ENCODE results near the gene SACS. TPM values are rescaled to one million over a fixed set of nuclear protein-coding genes. Genes with fewer than 3 reads are reported as not detected.
A peak's percentile ranks its signal among the peaks of the same experiment; 100 is the strongest.

Gene SACS
- total and polyA plus RNA-seq, 9 donors: 28.3 to 76.8 (median 52.9) TPM

DNA sequence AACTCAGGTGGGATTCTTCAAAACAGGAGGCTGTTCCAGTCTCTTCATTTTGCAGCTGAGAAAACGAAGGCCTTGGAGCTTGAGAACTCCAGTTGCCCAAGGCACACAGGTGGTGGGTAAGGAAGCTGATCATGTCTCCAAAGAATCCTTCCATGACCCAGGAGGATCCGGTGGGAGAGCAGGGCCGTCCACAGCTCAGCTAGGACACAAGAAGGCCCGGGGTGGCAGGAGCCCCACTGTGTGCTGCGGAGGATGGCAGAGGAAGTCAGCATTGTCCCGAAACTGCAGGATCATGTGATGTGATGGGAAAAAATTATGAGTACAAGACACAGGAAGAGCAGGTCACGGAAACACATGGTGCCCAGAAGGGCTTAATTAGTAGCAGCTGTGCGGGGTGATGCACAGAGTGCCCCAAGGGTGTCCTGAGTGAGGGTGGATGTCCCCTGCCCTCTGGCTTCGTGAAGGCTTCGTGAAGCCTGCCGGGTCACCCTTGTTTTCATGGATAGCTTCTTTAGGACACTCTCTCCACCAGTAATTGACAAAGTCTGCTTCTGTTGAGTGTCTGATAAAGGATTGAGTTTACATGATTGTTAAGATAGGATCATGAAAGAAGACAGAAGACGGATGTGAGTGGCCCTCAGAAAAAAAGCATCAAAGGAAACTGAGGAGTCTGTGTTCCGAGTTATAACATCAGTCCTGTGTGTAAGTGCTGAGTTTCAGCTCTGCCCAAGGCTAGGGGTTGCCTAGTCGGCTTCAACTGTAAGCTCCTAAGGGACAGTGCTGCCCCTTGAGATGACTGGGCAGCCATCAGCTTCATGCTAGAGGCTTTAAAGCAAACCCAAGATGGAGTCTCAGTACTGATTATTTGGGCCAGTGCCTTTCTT, 33.8 kb upstream of the SACS start:
- no peak overlapping the region for H3K4me3 ChIP-seq (ENCODE audit: low read length)
- no peaks in the 10 kb centered on the region for H3K9me3 ChIP-seq (replicated peaks; ENCODE audit: control insufficient read depth, low read depth, low read length)
- peak; percentile 42 for DNase-seq
- no peaks in the 10 kb centered on the region for H3K27me3 ChIP-seq (ENCODE audit: control insufficient read depth, insufficient read depth, low read length)
- peak overlapping the region; percentile 31 for H3K27ac ChIP-seq (ENCODE audit: low read length)
- 53% methylated on average over 10 of the region's 14 CpGs for WGBS (ENCODE audit: insufficient coverage)
- no peaks in the 10 kb centered on the region for H3K36me3 ChIP-seq (ENCODE audit: control insufficient read depth, insufficient read depth, low read length)
- H3K4me1 ChIP-seq (ENCODE audit: control insufficient read depth, insufficient read depth, low read length): peaks cover 19% of the 10 kb centered on the region

DNA sequence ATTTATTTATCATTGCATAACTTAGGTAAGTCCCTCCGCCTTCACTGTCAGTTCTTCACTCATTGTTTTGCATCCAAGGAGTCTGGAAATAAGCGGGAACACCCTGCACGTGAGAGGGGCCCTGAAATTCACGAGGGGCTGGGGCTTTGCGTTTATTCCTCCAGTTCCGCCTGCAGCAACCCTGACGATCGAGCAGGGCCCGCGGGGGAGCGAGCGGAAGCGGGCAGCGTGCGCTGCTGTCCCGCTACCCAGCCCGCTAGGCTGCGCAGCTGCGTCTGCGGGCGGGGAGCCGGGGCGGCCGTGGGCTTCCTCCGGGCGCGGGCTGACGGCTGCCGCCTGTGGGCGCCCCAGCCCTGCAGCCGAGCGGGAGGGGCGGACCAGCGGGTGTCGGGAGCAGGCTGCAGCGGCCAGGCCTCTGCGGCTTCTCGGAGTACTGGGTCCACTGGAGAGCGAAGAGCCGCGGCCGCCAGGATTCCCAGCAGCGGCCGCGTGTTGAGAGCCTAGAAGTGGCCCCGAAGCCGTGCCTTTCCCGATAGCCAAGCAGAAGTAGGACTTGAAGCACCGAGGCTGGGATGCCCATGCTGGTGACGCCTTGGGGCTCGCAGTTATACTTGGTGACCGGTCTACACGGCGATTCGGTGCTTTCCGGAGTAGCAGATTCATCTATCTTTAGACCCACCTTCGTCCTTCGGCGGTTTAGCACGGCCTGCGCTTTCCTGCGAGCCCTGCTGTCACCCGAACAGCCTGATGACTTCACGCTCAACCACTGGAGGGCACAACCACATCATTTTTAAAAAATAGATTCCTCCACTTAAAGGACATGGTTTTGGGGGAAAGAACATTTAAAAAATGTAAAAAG, 32.9 kb upstream of the SACS start:
- Histone ChIP-seq H3K9me3 (replicated peaks; ENCODE audit: control insufficient read depth, low read depth, low read length) (no peaks in the 10 kb centered on the region), H3K4me3 (ENCODE audit: low read length) (peak overlapping the region; percentile 40), H3K27me3 (ENCODE audit: control insufficient read depth, insufficient read depth, low read length) (no peaks in the 10 kb centered on the region), H3K4me1 (ENCODE audit: control insufficient read depth, insufficient read depth, low read length) (peaks cover 19% of the 10 kb centered on the region), H3K27ac (ENCODE audit: low read length) (peak overlapping the region; percentile 84), H3K36me3 (ENCODE audit: control insufficient read depth, insufficient read depth, low read length) (no peaks in the 10 kb centered on the region)
- DNase-seq: peak; percentile 90
- under 1% methylated on average over 60 of the region's 64 CpGs for WGBS (ENCODE audit: insufficient coverage)

DNA sequence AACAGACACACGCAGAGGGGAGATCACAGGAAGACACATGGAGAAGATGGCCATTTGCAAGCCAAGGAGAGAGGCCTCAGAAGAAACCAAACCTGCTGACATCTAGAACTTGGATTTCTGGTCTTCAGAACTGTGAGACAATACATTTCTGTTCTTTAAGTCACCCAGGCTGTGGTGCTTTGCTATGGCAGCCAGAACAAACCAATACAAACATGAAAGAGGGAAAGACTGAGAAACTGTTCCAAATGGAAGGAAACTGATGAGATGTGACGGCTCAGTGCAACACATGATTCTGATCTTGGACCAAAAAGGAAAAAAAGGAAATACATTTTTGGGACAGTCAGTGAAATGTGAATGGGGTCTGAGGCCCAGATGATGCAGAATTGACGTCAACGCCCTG, 30.2 kb upstream of the SACS start:
- Histone ChIP-seq H3K9me3 (replicated peaks; ENCODE audit: control insufficient read depth, low read depth, low read length) (no peaks in the 10 kb centered on the region), H3K27me3 (ENCODE audit: control insufficient read depth, insufficient read depth, low read length) (no peaks in the 10 kb centered on the region), H3K4me3 (ENCODE audit: low read length) (no peak overlapping the region), H3K27ac (ENCODE audit: low read length) (no peak overlapping the region), H3K36me3 (ENCODE audit: control insufficient read depth, insufficient read depth, low read length) (no peaks in the 10 kb centered on the region), H3K4me1 (ENCODE audit: control insufficient read depth, insufficient read depth, low read length) (peaks cover 16% of the 10 kb centered on the region)
- WGBS (ENCODE audit: insufficient coverage): 87% methylated on average over 4 of the region's 4 CpGs
- DNase-seq: no peak

DNA sequence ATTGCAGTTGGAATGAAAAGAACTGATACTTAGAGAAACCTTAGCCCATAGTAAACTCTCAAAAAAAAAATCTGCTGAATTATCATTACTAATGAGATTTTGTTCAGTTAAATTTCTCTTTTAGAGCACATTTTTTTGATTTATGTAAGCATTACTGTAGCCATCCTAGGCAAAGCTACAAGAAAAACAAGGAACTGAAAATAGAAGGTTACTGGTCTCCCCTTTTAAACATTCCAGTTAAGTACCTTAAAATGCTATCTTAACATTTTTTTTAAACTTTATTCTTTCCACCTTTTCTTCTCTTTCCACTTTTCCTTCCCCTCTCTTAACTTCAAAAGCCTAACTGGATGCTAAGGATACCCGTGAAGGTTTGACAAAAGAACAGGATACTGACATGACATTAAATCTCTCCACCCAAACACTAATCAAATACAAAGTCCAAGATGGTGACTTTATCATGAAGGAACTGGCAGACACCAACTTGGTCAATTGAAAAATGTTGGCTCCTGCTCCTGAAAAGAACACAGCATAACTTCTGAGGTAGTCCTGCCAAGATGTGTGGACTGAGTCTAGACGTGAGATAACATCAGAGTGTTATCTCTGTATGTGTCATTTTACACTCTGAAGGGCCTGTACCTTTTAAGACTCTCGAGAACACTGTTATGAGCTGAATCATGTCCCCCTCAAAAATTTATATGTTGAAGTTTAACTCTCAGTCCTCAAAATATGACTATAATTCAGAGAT, 29.5 kb upstream of the SACS start:
- DNase-seq: no peak
- H3K27ac ChIP-seq (ENCODE audit: low read length): no peak overlapping the region
- H3K4me1 ChIP-seq (ENCODE audit: control insufficient read depth, insufficient read depth, low read length): peaks cover 16% of the 10 kb centered on the region
- no peaks in the 10 kb centered on the region for H3K36me3 ChIP-seq (ENCODE audit: control insufficient read depth, insufficient read depth, low read length)
- H3K9me3 ChIP-seq (replicated peaks; ENCODE audit: control insufficient read depth, low read depth, low read length): no peaks in the 10 kb centered on the region
- WGBS (ENCODE audit: insufficient coverage): 40% methylated on average over 1 of the region's 3 CpGs
- no peaks in the 10 kb centered on the region for H3K27me3 ChIP-seq (ENCODE audit: control insufficient read depth, insufficient read depth, low read length)
- H3K4me3 ChIP-seq (ENCODE audit: low read length): no peak overlapping the region

DNA sequence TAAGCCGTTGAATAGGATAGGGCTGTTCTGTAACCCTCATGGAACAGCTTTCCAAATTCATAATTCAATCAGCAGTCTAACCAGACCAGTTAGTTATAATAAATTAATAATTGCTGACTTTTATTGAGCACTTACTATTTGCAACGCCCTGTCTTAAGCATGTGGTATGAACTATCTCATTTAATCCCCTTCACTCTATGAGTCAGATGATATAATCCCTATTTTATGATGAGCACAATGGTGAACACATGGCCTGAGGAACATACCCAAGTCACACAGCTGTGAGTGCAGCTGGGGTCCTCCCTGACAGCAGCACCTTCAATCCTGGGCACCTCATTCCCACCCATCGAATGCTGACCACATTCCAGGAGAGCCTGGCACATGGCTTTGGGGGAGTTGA, 28.0 kb upstream of the SACS start:
- Histone ChIP-seq H3K4me1 (ENCODE audit: control insufficient read depth, insufficient read depth, low read length) (peaks cover 20% of the 10 kb centered on the region), H3K36me3 (ENCODE audit: control insufficient read depth, insufficient read depth, low read length) (no peaks in the 10 kb centered on the region), H3K27ac (ENCODE audit: low read length) (no peak overlapping the region), H3K27me3 (ENCODE audit: control insufficient read depth, insufficient read depth, low read length) (no peaks in the 10 kb centered on the region), H3K9me3 (replicated peaks; ENCODE audit: control insufficient read depth, low read depth, low read length) (no peaks in the 10 kb centered on the region), H3K4me3 (ENCODE audit: low read length) (no peak overlapping the region)
- no peak for DNase-seq
- WGBS (ENCODE audit: insufficient coverage): no CpG with 5 or more reads among the region's 3 CpGs

DNA sequence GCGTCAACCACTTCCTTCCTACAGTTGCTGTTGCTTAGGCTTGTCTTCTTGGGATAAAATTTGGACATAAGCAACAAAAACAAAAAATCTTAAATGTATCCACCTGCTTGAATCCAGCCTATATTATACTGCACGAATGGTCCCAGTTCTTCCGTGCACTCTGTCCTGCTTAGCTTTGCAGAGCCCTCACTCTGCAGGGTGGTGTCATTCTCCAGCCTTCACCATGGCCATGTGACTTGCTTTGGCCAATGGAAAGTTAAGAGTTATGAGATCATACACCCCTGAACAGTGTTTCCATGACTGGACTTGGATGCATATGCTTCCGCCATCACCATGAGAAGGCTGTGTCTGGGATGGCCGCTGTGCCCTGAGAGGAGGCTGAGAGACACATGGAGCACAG, 27.4 kb upstream of the SACS start:
- Histone ChIP-seq H3K4me3 (ENCODE audit: low read length) (no peak overlapping the region), H3K36me3 (ENCODE audit: control insufficient read depth, insufficient read depth, low read length) (no peaks in the 10 kb centered on the region), H3K4me1 (ENCODE audit: control insufficient read depth, insufficient read depth, low read length) (peaks cover 25% of the 10 kb centered on the region), H3K9me3 (replicated peaks; ENCODE audit: control insufficient read depth, low read depth, low read length) (no peaks in the 10 kb centered on the region), H3K27ac (ENCODE audit: low read length) (no peak overlapping the region), H3K27me3 (ENCODE audit: control insufficient read depth, insufficient read depth, low read length) (no peaks in the 10 kb centered on the region)
- 98% methylated on average over 4 of the region's 5 CpGs for WGBS (ENCODE audit: insufficient coverage)
- DNase-seq: no peak

DNA sequence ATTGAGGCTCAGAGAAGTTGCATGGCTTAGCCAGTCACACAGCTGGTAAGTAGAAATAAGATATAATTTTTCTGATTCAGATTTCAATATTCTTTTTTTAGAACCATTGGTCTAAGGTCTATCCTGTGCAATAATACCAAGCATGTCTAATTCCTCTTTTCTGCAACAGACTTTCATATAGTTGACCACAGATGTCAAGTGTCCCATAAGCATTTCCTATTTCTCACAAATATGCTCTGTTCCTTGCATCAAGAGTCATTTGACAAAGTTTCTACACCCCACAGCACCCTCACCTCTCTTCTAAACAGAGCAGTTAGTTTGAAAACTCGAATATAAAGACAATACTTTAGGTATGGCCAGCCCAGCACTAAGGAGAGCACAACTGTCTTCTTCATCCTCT, 26.8 kb upstream of the SACS start:
- DNase-seq: peak; percentile 35
- H3K9me3 ChIP-seq (replicated peaks; ENCODE audit: control insufficient read depth, low read depth, low read length): no peaks in the 10 kb centered on the region
- WGBS (ENCODE audit: insufficient coverage): 64% methylated on average over 1 of the region's 1 CpG
- H3K27me3 ChIP-seq (ENCODE audit: control insufficient read depth, insufficient read depth, low read length): no peaks in the 10 kb centered on the region
- H3K27ac ChIP-seq (ENCODE audit: low read length): no peak overlapping the region
- H3K36me3 ChIP-seq (ENCODE audit: control insufficient read depth, insufficient read depth, low read length): no peaks in the 10 kb centered on the region
- no peak overlapping the region for H3K4me3 ChIP-seq (ENCODE audit: low read length)
- H3K4me1 ChIP-seq (ENCODE audit: control insufficient read depth, insufficient read depth, low read length): peaks cover 26% of the 10 kb centered on the region

DNA sequence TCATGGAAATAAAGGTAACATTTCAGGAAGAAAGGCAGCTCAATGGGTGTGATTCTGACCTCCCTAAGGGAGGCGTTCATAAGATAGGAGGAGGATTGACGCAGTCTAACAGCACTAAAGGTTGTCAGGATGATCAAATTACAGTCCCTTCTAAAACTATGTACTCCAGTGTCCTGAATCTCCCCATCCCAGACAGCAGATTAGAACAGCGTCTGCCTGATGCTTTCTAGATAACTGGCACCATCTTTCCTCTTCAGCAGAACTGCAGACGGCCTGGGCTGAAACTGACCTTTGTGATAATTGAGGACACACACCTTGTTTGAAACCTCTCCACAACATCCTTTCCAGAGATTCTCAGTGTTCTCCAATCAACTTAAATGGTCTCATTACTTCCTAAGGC, 25.5 kb upstream of the SACS start:
- Histone ChIP-seq H3K27me3 (ENCODE audit: control insufficient read depth, insufficient read depth, low read length) (no peaks in the 10 kb centered on the region), H3K27ac (ENCODE audit: low read length) (no peak overlapping the region), H3K36me3 (ENCODE audit: control insufficient read depth, insufficient read depth, low read length) (no peaks in the 10 kb centered on the region), H3K4me3 (ENCODE audit: low read length) (no peak overlapping the region), H3K9me3 (replicated peaks; ENCODE audit: control insufficient read depth, low read depth, low read length) (no peaks in the 10 kb centered on the region), H3K4me1 (ENCODE audit: control insufficient read depth, insufficient read depth, low read length) (peaks cover 26% of the 10 kb centered on the region)
- no peak for DNase-seq
- 40% methylated on average over 2 of the region's 4 CpGs for WGBS (ENCODE audit: insufficient coverage)

DNA sequence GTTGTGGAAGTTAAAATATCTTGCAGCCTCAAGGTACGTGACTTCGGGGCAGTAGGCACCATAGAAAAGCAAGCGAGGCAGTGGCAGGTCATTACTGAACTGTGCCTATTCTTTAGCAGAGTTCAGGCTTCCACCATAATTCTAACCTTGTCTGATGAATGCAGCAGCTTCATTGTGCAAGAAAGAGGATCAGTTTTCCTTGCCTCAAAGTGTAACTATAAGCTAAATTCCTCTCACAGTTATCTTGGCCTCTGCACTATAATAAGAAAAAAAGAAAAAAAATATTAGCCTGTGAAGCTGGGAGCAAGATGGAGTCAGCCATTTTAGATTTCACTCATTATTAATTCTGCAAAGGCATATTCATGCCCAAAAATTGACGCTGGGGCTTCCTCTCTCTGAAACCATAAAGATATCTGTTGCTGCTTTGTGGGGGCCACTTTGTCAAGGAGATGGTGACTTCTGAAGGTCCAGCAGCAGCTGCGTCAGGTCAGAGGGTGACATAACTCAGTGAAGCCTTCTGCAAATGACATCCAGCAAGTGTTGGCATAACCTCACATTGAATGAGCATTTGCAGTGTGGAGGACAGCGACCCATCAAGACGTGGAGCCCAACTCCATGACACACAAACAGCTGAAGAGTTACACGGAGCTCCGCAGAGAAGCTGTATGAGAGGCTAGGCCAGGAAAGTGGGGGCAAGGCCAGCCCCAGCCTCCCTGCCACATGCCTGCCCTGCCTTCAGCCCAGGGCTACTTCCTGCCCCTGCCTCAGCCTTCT, 23.1 kb upstream of the SACS start:
- no peak overlapping the region for H3K4me3 ChIP-seq (ENCODE audit: low read length)
- 75% methylated on average over 7 of the region's 9 CpGs for WGBS (ENCODE audit: insufficient coverage)
- no peaks in the 10 kb centered on the region for H3K9me3 ChIP-seq (replicated peaks; ENCODE audit: control insufficient read depth, low read depth, low read length)
- no peaks in the 10 kb centered on the region for H3K36me3 ChIP-seq (ENCODE audit: control insufficient read depth, insufficient read depth, low read length)
- peak; percentile 62 for DNase-seq
- H3K4me1 ChIP-seq (ENCODE audit: control insufficient read depth, insufficient read depth, low read length): peaks cover 35% of the 10 kb centered on the region
- no peaks in the 10 kb centered on the region for H3K27me3 ChIP-seq (ENCODE audit: control insufficient read depth, insufficient read depth, low read length)
- peak overlapping the region; percentile 81 for H3K27ac ChIP-seq (ENCODE audit: low read length)
